Measurements from ENCODE around the gene SSR4.

- TF ChIP-seq, protein P1, sequence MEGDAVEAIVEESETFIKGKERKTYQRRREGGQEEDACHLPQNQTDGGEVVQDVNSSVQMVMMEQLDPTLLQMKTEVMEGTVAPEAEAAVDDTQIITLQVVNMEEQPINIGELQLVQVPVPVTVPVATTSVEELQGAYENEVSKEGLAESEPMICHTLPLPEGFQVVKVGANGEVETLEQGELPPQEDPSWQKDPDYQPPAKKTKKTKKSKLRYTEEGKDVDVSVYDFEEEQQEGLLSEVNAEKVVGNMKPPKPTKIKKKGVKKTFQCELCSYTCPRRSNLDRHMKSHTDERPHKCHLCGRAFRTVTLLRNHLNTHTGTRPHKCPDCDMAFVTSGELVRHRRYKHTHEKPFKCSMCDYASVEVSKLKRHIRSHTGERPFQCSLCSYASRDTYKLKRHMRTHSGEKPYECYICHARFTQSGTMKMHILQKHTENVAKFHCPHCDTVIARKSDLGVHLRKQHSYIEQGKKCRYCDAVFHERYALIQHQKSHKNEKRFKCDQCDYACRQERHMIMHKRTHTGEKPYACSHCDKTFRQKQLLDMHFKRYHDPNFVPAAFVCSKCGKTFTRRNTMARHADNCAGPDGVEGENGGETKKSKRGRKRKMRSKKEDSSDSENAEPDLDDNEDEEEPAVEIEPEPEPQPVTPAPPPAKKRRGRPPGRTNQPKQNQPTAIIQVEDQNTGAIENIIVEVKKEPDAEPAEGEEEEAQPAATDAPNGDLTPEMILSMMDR (conservative IDR thresholded peaks at IDR 0.05), result no peak
- no peak for TF ChIP-seq ZFX (IDR thresholded peaks at IDR 0.05)
Measured at GRCh38 chrX:153777261-153778090, 17.0 kb upstream of the SSR4 start.

Measured in C4-2B (cell line).